GM23338 (cell line): ENCODE results near the gene IMMP2L. TPM values are rescaled to one million over a fixed set of nuclear protein-coding genes. Genes with fewer than 3 reads are reported as not detected.

ENCODE experiments used
- CREB1 ChIP-seq: fragments of 250-450 bp; sonication (Bioruptor Pico); IDR thresholded peaks from 2 replicates; pipeline ENCODE4 v1.5.0; 2020; ENCODE audit warnings: low read depth, mild to moderate bottlenecking, moderate library complexity
- EZH2 ChIP-seq: fragments of 200-600 bp; sonication (generic); IDR thresholded peaks from one replicate; pipeline ENCODE4 v1.8.0; 2017; ENCODE audit warnings: antibody characterized with exemption, mild to moderate bottlenecking, low read depth; ENCODE audit not compliant: unreplicated experiment
- EZH2phosphoT487 ChIP-seq: fragments of 200-600 bp; sonication (generic); IDR thresholded peaks from one replicate; pipeline ENCODE4 v1.8.1; 2018; ENCODE audit warnings: antibody characterized with exemption; ENCODE audit not compliant: unreplicated experiment
- JUNB ChIP-seq: IDR thresholded peaks from one replicate; pipeline ENCODE4 v1.6.1; 2016; ENCODE audit warnings: antibody characterized with exemption; ENCODE audit not compliant: unreplicated experiment
- STAT1 ChIP-seq: IDR thresholded peaks from one replicate; pipeline ENCODE4 v1.6.1; 2016; ENCODE audit warnings: antibody characterized with exemption; ENCODE audit not compliant: unreplicated experiment
- polyA plus RNA-seq: library from polyadenylated mRNA; unstranded; fragments of >200 nt; fragmentation: Nextera tagmentation; extraction: Ambion mirVana; gene quantifications from 2 replicates; pipeline ENCODE4 v1.2.1, GENCODE V29; 2016
- total RNA-seq: library from RNA; depleted of rRNA; stranded (reverse); fragments of >200 nt; shearing (Covaris generic); gene quantifications from 2 replicates; pipeline ENCODE4 v1.2.3, GENCODE V29; 2014
- TF ChIP-seq, protein P1 (sequence below): fragments of 250-450 bp; sonication (Bioruptor Pico); IDR thresholded peaks from 2 replicates; pipeline ENCODE4 v1.5.0; 2020; ENCODE audit warnings: mild to moderate bottlenecking, moderate library complexity
- TF ChIP-seq, protein P2 (sequence below): IDR thresholded peaks from one replicate; pipeline ENCODE4 v1.6.1; 2018; ENCODE audit warnings: antibody characterized with exemption; ENCODE audit not compliant: unreplicated experiment

The IMMP2L gene
- total and polyA plus RNA-seq, 2 experiments from 2014 or later = 7.3 to 14.0 TPM

DNA sequence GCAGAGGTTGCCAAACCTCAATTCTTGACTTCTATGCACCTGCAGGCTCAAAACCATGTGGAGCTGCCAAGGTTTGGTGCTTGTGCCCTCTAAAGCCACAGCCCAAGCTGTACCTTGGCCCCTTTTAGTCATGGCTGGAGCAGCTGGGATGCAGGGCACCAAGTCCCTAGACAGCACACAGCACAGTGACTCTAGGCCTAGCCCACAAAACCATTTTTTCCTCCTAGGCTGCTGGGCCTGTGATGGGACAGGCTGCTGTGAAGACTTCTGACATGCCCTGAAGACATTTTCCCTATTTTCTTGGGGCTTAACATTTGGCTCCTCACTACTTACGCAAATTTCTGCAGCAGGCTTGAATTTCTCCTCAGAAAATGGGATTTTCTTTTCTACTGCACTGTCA is 499.1 kb downstream of the IMMP2L start (continued):
- TF ChIP-seq, protein P1, sequence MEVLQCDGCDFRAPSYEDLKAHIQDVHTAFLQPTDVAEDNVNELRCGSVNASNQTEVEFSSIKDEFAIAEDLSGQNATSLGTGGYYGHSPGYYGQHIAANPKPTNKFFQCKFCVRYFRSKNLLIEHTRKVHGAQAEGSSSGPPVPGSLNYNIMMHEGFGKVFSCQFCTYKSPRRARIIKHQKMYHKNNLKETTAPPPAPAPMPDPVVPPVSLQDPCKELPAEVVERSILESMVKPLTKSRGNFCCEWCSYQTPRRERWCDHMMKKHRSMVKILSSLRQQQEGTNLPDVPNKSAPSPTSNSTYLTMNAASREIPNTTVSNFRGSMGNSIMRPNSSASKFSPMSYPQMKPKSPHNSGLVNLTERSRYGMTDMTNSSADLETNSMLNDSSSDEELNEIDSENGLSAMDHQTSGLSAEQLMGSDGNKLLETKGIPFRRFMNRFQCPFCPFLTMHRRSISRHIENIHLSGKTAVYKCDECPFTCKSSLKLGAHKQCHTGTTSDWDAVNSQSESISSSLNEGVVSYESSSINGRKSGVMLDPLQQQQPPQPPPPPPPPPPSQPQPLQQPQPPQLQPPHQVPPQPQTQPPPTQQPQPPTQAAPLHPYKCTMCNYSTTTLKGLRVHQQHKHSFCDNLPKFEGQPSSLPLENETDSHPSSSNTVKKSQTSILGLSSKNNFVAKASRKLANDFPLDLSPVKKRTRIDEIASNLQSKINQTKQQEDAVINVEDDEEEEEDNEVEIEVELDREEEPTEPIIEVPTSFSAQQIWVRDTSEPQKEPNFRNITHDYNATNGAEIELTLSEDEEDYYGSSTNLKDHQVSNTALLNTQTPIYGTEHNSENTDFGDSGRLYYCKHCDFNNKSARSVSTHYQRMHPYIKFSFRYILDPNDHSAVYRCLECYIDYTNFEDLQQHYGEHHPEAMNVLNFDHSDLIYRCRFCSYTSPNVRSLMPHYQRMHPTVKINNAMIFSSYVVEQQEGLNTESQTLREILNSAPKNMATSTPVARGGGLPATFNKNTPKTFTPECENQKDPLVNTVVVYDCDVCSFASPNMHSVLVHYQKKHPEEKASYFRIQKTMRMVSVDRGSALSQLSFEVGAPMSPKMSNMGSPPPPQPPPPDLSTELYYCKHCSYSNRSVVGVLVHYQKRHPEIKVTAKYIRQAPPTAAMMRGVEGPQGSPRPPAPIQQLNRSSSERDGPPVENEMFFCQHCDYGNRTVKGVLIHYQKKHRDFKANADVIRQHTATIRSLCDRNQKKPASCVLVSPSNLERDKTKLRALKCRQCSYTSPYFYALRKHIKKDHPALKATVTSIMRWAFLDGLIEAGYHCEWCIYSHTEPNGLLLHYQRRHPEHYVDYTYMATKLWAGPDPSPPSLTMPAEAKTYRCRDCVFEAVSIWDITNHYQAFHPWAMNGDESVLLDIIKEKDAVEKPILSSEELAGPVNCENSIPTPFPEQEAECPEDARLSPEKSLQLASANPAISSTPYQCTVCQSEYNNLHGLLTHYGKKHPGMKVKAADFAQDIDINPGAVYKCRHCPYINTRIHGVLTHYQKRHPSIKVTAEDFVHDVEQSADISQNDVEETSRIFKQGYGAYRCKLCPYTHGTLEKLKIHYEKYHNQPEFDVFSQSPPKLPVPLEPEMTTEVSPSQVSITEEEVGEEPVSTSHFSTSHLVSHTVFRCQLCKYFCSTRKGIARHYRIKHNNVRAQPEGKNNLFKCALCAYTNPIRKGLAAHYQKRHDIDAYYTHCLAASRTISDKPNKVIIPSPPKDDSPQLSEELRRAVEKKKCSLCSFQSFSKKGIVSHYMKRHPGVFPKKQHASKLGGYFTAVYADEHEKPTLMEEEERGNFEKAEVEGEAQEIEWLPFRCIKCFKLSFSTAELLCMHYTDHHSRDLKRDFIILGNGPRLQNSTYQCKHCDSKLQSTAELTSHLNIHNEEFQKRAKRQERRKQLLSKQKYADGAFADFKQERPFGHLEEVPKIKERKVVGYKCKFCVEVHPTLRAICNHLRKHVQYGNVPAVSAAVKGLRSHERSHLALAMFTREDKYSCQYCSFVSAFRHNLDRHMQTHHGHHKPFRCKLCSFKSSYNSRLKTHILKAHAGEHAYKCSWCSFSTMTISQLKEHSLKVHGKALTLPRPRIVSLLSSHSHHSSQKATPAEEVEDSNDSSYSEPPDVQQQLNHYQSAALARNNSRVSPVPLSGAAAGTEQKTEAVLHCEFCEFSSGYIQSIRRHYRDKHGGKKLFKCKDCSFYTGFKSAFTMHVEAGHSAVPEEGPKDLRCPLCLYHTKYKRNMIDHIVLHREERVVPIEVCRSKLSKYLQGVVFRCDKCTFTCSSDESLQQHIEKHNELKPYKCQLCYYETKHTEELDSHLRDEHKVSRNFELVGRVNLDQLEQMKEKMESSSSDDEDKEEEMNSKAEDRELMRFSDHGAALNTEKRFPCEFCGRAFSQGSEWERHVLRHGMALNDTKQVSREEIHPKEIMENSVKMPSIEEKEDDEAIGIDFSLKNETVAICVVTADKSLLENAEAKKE = no peak
- TF ChIP-seq STAT1 (no peak), EZH2 (no peak), EZH2phosphoT487 (no peak), JUNB (no peak), CREB1 (no peak)
- TF ChIP-seq, protein P2, sequence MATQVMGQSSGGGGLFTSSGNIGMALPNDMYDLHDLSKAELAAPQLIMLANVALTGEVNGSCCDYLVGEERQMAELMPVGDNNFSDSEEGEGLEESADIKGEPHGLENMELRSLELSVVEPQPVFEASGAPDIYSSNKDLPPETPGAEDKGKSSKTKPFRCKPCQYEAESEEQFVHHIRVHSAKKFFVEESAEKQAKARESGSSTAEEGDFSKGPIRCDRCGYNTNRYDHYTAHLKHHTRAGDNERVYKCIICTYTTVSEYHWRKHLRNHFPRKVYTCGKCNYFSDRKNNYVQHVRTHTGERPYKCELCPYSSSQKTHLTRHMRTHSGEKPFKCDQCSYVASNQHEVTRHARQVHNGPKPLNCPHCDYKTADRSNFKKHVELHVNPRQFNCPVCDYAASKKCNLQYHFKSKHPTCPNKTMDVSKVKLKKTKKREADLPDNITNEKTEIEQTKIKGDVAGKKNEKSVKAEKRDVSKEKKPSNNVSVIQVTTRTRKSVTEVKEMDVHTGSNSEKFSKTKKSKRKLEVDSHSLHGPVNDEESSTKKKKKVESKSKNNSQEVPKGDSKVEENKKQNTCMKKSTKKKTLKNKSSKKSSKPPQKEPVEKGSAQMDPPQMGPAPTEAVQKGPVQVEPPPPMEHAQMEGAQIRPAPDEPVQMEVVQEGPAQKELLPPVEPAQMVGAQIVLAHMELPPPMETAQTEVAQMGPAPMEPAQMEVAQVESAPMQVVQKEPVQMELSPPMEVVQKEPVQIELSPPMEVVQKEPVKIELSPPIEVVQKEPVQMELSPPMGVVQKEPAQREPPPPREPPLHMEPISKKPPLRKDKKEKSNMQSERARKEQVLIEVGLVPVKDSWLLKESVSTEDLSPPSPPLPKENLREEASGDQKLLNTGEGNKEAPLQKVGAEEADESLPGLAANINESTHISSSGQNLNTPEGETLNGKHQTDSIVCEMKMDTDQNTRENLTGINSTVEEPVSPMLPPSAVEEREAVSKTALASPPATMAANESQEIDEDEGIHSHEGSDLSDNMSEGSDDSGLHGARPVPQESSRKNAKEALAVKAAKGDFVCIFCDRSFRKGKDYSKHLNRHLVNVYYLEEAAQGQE = no peak
